A673 (cell line): Measurements from ENCODE around the gene PCDHA12.

ENCODE experiments used
- EZH2 ChIP-seq: fragments of 200-600 bp; sonication (generic); IDR thresholded peaks from 2 replicates; pipeline ENCODE4 v1.6.1; 2017; ENCODE audit warnings: borderline replicate concordance, low read depth, mild to moderate bottlenecking, mixed read lengths, antibody characterized with exemption, low read length; ENCODE audit not compliant: poor library complexity, severe bottlenecking
- TF ChIP-seq, protein P1 (sequence below): fragments of 300-800, 200-600 bp; sonication (generic); conservative IDR thresholded peaks from 2 replicates; pipeline ENCODE4 v1.5.1; 2017; ENCODE audit warnings: low read depth, mild to moderate bottlenecking, antibody characterized with exemption, low read length, moderate library complexity, mixed read lengths

DNA sequence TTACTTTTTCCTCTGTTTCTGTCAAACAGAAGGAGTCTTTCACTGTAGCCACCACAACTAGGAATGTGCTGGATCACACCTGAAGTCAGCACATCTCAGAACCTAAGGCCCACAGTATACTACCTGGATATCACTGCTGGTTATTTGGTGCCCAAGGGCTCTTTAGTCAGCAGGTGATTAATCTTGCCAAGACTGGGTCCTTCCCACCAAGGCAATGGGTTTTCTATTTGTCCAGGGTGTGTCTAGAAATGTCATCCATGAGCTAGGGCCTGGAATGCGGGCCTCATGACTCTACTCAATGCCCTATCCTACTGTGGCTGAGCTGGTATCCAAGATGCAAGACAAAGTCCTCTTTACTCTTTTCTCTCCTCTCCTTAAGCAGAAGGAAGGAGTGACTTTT is 41.2 kb downstream of the PCDHA12 start:
- no peak for TF ChIP-seq EZH2
- TF ChIP-seq, protein P1, sequence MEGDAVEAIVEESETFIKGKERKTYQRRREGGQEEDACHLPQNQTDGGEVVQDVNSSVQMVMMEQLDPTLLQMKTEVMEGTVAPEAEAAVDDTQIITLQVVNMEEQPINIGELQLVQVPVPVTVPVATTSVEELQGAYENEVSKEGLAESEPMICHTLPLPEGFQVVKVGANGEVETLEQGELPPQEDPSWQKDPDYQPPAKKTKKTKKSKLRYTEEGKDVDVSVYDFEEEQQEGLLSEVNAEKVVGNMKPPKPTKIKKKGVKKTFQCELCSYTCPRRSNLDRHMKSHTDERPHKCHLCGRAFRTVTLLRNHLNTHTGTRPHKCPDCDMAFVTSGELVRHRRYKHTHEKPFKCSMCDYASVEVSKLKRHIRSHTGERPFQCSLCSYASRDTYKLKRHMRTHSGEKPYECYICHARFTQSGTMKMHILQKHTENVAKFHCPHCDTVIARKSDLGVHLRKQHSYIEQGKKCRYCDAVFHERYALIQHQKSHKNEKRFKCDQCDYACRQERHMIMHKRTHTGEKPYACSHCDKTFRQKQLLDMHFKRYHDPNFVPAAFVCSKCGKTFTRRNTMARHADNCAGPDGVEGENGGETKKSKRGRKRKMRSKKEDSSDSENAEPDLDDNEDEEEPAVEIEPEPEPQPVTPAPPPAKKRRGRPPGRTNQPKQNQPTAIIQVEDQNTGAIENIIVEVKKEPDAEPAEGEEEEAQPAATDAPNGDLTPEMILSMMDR, result no peak
